GM21381 (cell line): ENCODE results near the gene CASP8.

Experiments
- ATAC-seq: cut with Tn5 transposase; IDR thresholded peaks from one replicate; pipeline ENCODE4 v1.9.1; 2021; ENCODE audit warnings: mild to moderate bottlenecking, moderate library complexity; ENCODE audit not compliant: unreplicated experiment

Gene CASP8

GRCh38 chr2:201260302-201260800 is at the start of gene CASP8:
TSS of gene CASP8 (plus strand) at chr2:201260536. CDS start at chr2:201266487, 5,951 bp downstream.
- ATAC-seq = no peak

GRCh38 chr2:201215963-201216362 is 44.4 kb upstream of the CASP8 start:
- no peak for ATAC-seq

GRCh38 chr2:201216918-201217317 is 43.4 kb upstream of the CASP8 start:
- ATAC-seq = no peak

GRCh38 chr2:201218780-201219179 is 41.6 kb upstream of the CASP8 start:
- ATAC-seq = no peak

- no peak for ATAC-seq
Observed at GRCh38 chr2:201219328-201220096, 40.8 kb upstream of the CASP8 start.

GRCh38 chr2:201220102-201220570 is 40.2 kb upstream of the CASP8 start:
- no peak for ATAC-seq

- peak; percentile 94 for ATAC-seq
Observed at GRCh38 chr2:201223089-201224073, 37.0 kb upstream of the CASP8 start.

- ATAC-seq = no peak
Observed at GRCh38 chr2:201228271-201228911, 31.9 kb upstream of the CASP8 start.

GRCh38 chr2:201228912-201229290 is 31.4 kb upstream of the CASP8 start:
- no peak for ATAC-seq

- ATAC-seq = peak; percentile 51
Observed at GRCh38 chr2:201231781-201232466, 28.4 kb upstream of the CASP8 start.

GRCh38 chr2:201232467-201232815 is 27.9 kb upstream of the CASP8 start:
- no peak for ATAC-seq

- peak; percentile 90 for ATAC-seq
Observed at GRCh38 chr2:201233192-201233811, 27.0 kb upstream of the CASP8 start.

GRCh38 chr2:201233812-201234662 is 26.3 kb upstream of the CASP8 start:
- ATAC-seq = peak; percentile 14

GRCh38 chr2:201234663-201235135 is 25.6 kb upstream of the CASP8 start:
- ATAC-seq = no peak

- no peak for ATAC-seq
Observed at GRCh38 chr2:201235860-201236811, 24.2 kb upstream of the CASP8 start.

- ATAC-seq = no peak
Observed at GRCh38 chr2:201237486-201238123, 22.7 kb upstream of the CASP8 start.
